Superior temporal gyrus (tissue), 1 donor: ENCODE results near the gene IRAK3.

Source experiments
- DNase-seq: peaks from one replicate; pipeline ENCODE4 v3.0.0-alpha.2; 2016; ENCODE audit errors: extremely low spot score

IRAK3 gene, protein sequence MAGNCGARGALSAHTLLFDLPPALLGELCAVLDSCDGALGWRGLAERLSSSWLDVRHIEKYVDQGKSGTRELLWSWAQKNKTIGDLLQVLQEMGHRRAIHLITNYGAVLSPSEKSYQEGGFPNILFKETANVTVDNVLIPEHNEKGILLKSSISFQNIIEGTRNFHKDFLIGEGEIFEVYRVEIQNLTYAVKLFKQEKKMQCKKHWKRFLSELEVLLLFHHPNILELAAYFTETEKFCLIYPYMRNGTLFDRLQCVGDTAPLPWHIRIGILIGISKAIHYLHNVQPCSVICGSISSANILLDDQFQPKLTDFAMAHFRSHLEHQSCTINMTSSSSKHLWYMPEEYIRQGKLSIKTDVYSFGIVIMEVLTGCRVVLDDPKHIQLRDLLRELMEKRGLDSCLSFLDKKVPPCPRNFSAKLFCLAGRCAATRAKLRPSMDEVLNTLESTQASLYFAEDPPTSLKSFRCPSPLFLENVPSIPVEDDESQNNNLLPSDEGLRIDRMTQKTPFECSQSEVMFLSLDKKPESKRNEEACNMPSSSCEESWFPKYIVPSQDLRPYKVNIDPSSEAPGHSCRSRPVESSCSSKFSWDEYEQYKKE

DNA sequence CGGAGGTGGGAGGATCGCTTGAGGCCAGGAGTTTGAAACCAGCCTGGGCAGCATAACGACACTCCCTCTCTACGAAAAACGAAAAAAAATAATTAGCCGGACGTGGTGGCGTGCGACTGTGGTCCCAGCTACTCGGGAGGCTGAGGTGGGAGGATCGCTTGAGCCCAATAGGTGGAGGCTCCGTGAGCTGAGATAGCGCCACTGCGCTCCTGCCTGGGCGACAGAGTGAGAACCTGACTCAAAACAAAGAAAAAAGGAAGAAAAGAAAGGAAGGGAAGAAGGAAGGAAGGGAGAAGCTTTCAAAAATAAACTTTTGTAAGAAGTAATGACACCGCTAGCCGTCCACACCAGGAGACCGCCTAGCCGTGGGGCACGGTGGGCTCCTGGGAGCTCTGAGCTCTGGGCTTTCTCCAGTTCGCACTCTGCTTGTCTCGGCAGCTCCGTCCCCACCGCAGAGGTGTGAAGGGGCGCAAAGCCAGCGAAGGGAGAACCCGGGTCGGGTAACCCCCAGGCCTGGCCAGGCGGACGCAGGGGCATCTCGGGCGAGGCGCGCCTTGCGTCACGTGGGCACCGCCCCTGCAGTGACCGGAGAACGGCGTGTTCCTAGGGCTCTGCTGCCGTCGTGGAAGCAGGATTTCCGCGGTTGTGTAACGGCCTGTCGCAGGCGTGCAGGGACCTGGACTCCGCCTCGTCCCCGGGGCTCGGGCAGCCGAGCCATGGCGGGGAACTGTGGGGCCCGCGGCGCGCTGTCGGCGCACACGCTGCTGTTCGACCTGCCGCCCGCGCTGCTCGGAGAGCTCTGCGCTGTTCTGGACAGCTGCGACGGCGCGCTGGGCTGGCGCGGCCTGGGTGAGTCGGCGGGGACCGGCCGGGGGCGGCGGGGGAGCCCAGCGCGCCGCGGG lies at the start of gene IRAK3:
Gene IRAK3 (plus strand): TSS at position 631 of the 902 bp plus-strand sequence. CDS start 86 bp downstream, at position 717.
- no peak for DNase-seq

DNA sequence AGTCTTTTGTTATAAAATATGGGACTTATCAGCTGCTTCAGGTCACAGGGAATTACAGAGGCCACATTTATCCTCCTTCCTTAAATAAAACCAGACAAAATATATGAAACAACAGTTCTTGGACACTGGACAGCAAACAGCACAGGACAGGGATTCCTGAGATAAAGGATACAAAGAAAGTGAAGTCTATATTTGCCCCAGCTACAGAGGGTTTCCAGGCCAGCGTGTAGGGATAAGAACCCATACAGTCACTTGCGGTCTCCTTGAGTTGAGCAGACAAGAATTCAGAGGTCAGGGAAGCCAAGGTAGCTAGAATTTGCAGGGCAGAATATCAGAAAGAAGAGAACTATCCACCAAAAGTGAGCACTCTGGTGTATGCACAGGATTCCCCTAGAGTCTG lies 49.7 kb upstream of the IRAK3 start:
- no peak for DNase-seq

DNA sequence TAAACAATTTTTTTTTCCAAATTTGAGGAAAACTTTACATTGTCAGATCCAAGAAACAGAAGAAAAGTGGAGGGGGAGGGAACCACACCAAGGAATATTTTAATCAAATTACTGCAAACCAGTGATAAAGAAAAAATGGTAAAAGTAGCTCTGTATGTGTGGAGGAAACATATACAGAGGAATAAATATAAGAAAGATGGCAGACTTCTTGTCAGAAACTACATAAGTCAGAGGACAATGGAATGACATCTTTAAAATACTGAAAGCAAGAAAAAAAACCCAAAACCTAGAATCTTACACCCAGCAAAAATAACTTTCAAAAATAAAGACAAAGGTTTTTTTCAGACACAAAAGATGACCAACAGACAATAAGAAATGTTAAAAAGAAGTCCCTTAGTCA lies 48.3 kb upstream of the IRAK3 start:
- no peak for DNase-seq

DNA sequence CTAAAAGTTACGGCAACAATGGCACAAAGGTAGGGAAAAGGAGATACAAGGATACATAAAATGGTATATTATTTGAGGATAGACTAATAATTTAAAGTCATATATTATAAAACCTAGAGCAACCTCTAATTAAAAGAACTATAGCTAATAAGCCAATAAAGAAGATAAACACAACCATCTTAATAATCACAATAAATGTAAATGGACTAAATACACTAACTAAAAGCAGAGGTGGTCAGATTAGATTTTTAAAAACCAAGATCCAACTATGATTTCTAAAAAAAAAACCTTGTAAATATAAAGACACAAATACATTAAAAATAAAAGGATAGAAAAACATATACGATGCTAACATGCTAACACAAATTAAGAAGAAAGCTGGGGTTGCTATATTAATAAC lies 47.7 kb upstream of the IRAK3 start:
- no peak for DNase-seq

DNA sequence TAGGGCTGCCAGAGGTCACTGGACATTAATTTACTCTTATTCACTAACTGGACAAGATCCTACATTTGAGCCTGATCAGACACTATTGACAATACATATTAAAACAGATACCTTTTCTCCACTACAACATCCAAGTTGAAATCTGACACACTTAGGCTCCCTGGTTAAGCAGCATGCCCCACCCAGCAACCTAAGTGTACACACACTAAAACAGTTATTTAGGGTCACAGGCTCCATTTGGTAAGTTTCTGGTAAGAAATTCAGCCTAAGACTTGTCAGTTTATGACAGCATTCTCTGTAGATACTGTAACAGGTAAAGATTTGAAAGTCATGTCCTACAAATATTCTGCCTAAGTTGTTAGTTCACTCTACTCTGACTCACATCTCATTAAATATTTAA lies 46.2 kb upstream of the IRAK3 start:
- DNase-seq = no peak

DNA sequence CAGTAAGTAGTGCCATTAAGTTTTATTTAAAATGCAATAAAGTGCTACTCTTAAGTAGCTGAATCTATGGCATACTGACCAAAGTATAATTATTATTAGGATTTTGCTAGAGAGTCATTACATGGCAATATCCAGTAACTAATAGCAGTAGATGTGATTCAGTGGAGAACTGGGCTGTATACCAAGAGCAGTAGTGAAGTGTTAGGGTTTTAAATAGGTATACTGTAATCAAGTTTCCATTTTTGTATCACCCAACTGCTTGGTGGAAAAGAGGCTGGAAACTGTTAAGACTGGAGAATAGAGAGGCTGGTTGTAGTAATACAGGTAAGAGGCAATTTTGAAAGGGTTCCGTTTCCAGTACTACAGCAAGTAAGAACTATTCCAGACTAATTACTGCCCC lies 45.1 kb upstream of the IRAK3 start:
- DNase-seq = no peak

DNA sequence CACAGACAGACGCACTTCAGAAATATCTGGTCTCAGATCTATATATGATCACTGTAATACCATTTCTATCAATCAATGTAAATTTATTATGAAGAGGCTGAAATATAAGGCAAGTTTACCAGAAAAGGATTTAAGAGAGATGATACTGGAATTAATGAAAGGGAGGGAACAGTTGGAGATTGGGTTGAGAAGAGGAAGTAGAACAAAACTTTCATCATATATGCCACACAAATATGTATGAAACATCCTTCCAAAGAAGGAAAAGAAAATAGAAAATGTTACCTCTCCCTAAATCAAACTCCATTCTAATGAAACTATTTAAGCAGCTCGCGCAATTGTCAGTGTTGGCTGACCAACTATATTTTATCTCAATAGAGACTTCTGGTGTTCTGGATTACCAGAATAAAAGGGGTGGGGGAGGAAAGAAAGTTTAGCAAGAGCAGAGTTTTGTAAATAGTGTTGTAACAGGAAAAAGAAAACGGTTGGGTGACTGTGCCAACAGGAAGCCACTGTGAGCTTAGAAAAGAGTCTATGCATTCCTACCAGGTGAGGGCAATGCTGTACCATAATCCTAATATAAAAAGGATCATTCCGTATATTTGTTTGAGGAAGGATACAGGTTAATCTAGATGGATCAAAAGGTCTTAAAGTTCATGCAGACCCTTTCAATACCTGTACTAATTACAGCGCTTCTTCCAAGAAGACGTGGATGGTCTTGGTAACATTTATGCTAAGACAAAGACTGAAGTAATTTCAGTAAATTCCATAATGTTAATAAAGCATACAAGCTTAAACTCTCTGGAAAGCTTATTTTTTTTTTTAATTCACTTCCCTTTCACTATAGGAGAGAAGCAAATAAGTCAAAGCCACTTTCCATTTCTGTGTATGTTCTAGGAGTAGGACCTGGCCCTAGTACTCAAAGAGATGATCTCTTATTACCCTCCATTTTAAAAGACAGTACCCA lies 43.9 kb upstream of the IRAK3 start:
- DNase-seq = peak; percentile 35

DNA sequence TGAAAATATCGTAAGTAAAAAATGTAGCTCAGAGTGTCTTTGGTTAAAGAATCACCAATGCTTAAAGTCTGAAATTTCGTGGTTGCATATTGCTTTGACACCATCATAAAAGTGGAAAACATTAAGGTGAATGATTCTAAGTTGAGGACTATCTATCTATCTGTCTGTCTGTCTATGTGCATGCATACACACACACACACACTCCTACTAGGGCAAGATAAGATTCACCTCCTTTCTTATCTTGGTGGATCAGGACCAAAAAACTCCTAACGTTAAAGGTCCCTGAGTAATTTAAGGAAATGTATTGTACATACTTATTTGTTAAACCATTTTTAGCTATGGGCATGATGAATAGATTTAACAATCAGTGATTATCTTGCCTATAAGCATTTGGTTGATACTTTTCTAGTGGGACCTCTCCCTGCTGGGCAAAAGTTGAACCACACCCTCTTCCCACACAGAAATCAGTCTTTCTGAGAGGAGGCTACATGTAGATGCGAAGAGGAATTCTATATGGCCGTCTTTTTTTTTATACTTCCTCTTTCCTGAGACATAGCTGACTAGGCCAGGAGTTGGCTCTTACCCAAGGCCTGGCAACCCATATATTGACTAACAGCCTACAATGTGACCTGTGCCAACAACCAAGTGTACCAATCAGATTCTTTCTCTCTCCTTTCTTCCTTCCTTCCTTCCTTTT lies 39.2 kb upstream of the IRAK3 start:
- DNase-seq = no peak

DNA sequence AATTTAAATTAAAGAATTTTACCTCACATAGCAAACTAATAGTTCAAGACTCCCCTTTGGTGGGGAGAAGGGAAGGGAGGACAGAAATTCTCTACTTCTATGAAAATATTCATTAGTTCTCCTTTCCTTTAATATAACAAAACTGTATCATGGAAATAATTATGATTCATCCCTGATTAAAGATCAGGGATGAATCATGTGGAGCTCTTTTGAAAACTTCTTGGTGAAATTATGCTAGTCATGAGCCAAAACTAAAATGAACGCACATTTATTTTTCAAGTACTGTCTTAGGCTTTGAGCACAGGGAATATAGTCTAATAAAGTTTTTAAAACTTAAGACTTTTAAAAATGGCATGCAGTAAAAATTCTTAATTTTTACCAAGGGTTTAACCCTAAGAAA lies 36.3 kb upstream of the IRAK3 start:
- DNase-seq = no peak

DNA sequence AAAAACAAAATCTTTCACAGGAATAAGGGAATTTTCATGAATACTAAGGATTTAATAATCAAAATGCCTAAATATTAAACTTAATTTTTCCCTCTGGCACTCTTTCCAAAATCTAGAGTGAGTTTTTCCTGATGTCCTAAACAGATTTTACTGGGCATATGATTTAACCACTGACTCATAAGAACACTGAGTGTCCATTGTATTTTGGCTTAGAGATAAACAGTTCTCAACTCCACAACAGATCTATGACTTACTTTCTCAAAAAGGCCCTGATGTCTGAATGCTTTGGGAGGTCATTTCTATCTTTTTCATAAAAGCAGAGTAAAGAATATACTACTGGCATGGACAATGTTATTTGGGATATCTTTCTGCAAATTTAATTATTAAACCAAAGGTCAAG lies 34.2 kb upstream of the IRAK3 start:
- DNase-seq = no peak

DNA sequence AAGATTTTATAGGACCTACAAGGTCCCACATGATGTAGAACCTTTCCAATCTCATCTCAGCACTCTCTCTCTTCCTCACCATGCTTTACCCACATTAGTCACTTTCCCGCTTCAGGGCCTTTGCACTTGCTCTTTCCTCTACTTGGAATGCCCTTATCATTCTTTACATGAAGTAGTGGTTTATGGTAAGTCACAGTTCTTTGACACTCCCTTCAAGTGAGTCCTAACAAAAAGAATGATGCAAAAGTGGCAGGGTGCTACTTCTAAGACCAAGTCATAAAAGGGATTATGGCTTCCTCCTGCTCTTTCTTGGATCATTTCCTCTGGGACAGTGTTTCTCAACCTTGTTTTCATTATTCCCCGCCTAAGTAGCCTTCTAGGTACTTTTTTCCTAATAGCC lies 32.4 kb upstream of the IRAK3 start:
- DNase-seq = no peak

DNA sequence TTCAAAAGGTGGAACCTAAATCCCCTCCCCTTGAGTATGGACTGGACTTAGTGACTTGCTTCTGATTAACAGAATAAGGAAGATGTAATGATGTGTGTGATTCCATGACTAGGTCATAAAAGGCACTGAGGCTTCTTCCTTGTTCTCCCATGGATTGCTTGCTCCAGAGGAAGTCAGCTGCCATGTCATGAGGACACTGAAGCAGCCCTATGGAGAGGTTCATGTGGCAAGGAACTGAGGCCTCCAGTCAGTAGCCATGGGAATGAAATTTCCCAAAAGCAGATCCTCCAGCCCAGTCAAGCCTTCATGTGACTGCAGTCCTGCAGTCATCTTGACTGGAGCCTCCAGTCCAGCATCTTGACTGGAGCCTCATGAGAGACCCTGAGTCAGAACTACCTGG lies 29.9 kb upstream of the IRAK3 start:
- no peak for DNase-seq

DNA sequence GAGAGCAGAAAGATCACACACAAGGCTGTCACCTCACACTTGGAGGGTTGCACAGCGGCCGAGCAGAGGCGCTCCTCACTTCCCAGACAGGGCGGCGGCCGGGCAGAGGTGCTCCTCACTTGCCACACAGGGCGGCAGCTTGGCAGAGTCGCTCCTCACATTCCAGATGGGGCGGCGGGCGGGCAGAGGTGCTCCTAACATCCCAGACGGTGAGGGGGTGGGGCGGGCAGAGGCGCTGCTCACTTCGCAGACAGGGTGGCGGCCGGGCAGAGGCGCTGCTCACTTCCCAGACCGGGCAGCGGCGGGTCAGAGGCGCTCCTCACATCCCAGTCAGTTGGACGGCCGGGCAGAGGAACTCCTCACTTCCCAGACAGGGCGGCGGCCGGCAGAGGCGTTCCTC lies 28.3 kb upstream of the IRAK3 start:
- no peak for DNase-seq

DNA sequence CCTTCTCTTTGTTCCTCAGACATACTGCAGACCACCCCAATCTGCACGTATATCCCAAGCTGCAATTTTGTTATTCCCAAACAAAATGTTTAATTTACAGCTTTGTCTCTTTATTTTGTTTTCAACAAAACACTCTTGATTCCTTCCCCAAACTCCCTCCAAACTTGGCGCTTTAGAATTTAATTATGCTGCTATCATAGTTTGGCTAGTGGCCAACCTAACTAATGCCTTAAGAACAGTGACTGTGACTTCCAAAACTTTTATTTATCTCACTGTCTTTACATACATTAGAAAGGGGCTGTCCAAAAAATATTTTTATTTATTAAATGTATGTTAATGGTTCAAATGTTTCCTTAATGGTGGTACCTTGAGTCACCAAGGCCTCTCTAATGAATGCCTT lies 26.3 kb upstream of the IRAK3 start:
- no peak for DNase-seq

DNA sequence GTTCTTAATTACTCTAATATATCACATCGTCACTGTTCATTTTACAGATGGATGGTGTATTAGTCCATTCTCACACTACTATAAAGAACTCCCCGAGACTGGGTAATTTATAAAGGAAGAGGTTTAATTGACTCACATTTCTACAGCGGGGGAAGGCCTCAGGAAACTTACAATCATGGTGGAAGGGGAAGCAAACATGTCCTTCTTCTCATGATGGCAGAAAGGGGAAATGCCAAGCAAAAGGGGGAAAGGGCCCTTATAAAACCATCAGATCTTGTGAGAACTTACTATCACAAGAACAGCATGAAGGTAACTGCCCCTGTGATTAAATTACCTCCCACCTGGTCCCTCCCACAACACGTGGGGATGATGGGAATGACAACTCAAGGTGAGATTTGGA lies 25.7 kb upstream of the IRAK3 start:
- no peak for DNase-seq

DNA sequence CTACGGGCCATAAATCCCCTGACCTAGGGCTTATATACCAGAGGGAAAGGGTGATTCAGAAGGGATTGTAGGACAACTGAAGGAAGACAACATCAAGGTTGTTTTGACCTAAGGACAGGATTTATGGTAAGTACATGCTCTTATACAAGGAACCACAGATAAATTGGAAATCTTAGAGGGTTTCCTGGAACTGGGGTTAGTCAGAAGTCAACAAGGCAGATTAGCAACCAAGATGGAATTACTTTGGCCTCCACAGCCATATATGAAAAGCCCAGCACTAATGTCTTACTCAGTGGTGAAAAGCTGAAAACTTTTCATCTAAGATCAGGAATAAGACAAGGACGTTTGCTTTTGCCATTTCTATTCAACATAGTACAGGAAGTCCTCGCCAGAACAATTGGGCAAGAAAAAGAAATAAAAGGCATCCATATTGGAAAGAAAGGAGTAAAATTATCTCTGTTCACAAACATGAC lies 24.6 kb upstream of the IRAK3 start:
- DNase-seq = no peak

DNA sequence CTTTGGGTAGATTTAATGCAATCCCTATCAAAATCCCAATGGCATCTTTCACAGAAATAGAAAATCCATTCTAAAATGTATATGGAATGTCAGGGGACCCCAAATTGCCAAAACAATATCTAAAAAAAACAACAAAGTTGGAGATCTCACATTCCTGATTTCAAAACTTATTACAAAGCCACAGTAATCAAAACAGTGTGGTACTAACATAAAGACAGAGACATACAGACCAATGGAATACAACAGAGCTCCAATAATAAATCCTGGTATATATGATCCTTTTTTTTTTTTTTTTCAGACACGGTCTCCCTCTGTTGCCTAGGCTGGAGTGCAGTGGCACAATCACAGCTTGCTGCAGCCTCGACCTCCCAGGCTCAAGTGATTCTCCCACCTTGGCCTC lies 23.9 kb upstream of the IRAK3 start:
- no peak for DNase-seq

DNA sequence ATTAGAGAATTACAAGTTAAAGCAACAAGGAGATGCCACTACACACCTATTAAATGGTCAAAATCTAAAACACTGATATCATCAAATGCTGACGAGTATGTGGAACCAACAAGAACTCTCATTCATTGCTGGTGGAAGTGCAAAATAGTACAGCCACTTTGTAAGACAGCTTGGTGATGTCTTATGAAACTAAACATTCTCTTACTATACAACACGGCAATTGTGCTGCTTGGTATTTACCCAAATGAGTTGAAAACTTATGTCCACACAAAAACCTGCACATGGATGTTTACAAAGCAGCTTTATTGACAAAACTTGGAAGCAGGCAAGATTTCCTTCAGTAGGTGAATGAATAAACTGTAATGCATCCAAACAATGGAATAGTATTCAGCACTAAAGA lies 22.5 kb upstream of the IRAK3 start:
- no peak for DNase-seq

DNA sequence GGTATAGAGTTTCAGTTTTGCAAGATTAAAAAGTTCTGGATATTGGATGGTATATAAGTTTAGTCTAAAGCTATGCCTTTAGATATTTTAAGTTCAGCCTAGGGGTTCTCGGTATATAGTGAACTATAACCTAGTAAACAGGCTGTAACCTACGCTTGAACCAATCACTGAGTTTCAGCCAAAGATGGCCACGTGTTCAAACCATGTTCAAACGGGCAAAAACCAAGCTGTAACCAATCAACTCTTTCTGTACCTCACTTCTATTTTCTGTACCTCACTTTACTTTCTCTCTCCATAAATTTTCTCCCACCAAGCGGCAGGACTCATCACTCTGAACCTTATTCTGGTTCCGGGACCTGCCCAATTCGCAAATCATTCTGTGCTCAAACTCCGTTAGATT lies 20.6 kb upstream of the IRAK3 start:
- DNase-seq = no peak
